Rectal smooth muscle tissue (tissue), 1 donor: ENCODE data around the gene CYBC1.

Experiments used
- H3K27ac ChIP-seq: one replicate; pipeline ENCODE4 v1.7.0; 2013; ENCODE audit warnings: low read depth, low read length, inconsistent platforms
- H3K27me3 ChIP-seq: one replicate; pipeline ENCODE4 v1.7.0; 2013; ENCODE audit warnings: low read length; ENCODE audit not compliant: control insufficient read depth, insufficient read depth
- H3K36me3 ChIP-seq: one replicate; pipeline ENCODE4 v1.7.0; 2013; ENCODE audit warnings: low read length; ENCODE audit not compliant: control insufficient read depth, insufficient read depth
- H3K4me1 ChIP-seq: one replicate; pipeline ENCODE4 v1.7.0; 2013; ENCODE audit warnings: low read length; ENCODE audit not compliant: control insufficient read depth, insufficient read depth
- H3K4me3 ChIP-seq: one replicate; pipeline ENCODE4 v1.7.0; 2013; ENCODE audit warnings: low read length
- H3K9ac ChIP-seq: one replicate; pipeline ENCODE4 v1.7.0; 2013; ENCODE audit warnings: low read length

CYBC1 gene

DNA sequence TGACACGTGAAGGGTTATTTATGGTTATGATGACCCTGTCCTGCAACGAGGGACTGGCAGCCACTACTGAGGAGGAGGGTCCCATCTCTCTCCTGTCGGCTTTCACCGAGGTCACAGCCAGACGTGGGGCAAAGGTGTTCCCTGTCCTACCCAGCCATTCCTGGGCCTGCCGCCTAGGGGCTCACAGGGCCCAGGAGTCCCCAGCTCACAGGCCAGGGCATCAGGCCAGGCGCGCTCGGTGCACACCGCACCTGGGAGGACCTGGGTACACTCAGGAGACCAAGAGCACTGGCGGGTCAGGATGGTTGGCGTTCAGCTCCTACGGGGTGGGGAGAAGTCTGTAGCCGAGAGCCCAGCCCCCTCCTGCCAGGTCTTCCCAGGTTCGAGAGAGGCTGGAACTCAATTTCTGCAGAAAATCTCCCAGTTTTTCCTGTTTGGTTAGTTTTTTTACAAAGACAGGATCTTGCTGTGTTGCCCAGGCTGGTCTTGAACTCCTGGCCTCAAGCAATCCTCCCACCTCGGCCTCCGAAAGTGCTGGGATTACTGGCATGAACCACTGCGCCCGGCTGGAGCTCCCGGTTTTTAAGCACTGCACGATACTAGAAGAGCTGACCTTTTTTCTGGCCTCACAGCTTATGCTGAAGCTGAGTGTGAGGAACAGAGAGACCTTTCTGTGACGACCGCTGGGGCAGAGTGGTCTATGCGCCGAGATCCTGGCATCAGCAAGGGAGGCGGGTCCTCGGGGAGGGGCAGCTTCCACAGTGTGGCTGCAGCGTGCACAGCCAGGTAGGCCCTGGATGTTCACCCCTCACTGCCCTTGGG, 7.7 kb downstream of the CYBC1 start:
- no peak overlapping the region for H3K9ac ChIP-seq
- H3K4me1 ChIP-seq: no peaks in the 10 kb centered on the region
- H3K36me3 ChIP-seq: peaks cover 13% of the 10 kb centered on the region

GRCh38 chr17:82441691-82442487, 8.7 kb downstream of the CYBC1 start:
- no peak overlapping the region for H3K9ac ChIP-seq
- H3K4me1 ChIP-seq: no peaks in the 10 kb centered on the region
- no peaks in the 10 kb centered on the region for H3K27me3 ChIP-seq
- no peak overlapping the region for H3K4me3 ChIP-seq
- peaks cover 16% of the 10 kb centered on the region for H3K36me3 ChIP-seq
- H3K27ac ChIP-seq: no peak overlapping the region

More for the DNA sequence above, 7.7 kb downstream of the CYBC1 start:
- H3K27ac ChIP-seq: no peak overlapping the region
- H3K4me3 ChIP-seq: no peak overlapping the region
- H3K27me3 ChIP-seq: no peaks in the 10 kb centered on the region

DNA sequence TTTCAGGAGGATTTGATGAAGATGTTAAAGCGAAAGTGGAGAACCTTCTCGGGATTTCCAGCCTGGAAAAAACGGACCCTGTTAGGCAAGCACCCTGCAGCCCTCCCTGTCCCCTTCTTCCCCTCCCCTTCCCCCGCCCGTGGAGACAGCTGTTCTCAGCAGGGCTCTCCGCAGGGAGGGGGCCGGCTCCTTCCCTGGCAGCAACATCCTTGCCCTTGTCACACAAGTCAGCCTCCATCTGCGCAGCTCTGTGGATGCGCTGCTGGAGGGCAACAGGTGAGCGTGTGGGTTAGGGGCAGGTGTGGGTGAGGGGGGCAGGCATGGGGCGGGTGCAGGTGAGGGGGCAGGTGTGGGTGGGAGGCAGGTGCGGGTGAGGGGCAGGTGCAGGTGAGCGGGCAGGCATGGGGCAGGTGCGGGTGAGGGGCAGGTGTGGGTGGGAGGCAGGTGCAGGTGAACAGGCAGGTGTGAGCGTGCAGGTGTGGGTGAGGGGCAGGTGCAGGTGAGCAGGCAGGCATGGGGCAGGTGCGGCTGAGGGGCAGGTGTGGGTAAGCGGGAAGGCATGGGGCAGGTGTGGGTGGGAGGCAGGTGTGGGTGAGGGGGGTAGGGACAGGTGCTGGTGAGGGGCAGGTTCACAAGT, 9.4 kb downstream of the CYBC1 start:
- H3K4me3 ChIP-seq: no peak overlapping the region
- H3K4me1 ChIP-seq: no peaks in the 10 kb centered on the region
- H3K27ac ChIP-seq: no peak overlapping the region
- no peaks in the 10 kb centered on the region for H3K27me3 ChIP-seq
- peaks cover 16% of the 10 kb centered on the region for H3K36me3 ChIP-seq
- H3K9ac ChIP-seq: no peak overlapping the region

GRCh38 chr17:82440469-82440981, 10.0 kb downstream of the CYBC1 start:
- Histone ChIP-seq H3K36me3 (peaks cover 18% of the 10 kb centered on the region), H3K27ac (no peak overlapping the region), H3K4me3 (no peak overlapping the region)

GRCh38 chr17:82439829-82440365, 10.7 kb downstream of the CYBC1 start:
- Histone ChIP-seq H3K4me1 (no peaks in the 10 kb centered on the region), H3K36me3 (peaks cover 18% of the 10 kb centered on the region), H3K4me3 (no peak overlapping the region), H3K27me3 (no peaks in the 10 kb centered on the region), H3K9ac (no peak overlapping the region), H3K27ac (no peak overlapping the region)

More at GRCh38 chr17:82440469-82440981, 10.0 kb downstream of the CYBC1 start:
- no peaks in the 10 kb centered on the region for H3K27me3 ChIP-seq
- no peak overlapping the region for H3K9ac ChIP-seq
- H3K4me1 ChIP-seq: no peaks in the 10 kb centered on the region

DNA sequence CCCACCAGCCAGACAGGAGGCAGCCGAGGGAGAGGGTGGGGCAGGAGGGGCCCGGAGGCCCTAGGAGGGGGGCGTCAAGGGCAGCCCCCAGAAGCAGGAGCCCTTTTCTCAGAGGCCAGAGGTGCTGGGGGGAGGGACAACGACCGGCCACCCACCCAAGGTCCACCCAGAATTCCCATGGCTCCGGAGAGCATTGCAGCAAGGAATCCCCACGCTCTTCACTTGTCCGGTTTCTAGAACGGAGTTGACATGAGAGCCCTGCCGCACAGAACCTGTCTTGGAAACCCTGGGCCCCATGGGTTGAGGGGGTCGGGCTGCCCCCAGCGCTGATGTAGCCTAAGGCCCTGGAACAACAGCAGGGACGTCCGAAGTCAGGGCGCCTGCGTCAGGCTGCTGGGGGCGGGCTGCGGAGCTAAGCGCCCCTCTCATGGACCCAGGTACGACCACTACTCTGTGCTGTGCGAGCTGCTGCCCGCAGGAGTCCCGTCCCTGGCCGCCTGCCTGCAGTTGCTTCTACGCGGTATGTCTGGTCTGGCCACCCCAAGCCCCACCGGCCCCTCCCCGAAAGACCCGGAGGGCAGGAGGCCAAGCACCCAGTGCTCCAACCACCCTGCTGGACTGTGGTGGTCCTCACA, 11.2 kb downstream of the CYBC1 start:
- Histone ChIP-seq H3K4me3 (no peak overlapping the region), H3K4me1 (no peaks in the 10 kb centered on the region), H3K27ac (no peak overlapping the region), H3K36me3 (peaks cover 14% of the 10 kb centered on the region), H3K9ac (no peak overlapping the region), H3K27me3 (no peaks in the 10 kb centered on the region)

- no peak overlapping the region for H3K27ac ChIP-seq
- H3K4me1 ChIP-seq: no peaks in the 10 kb centered on the region
- H3K4me3 ChIP-seq: no peak overlapping the region
- no peaks in the 10 kb centered on the region for H3K27me3 ChIP-seq
- H3K9ac ChIP-seq: no peak overlapping the region
- H3K36me3 ChIP-seq: peaks cover 8% of the 10 kb centered on the region
These were observed 12.0 kb downstream of the CYBC1 start for GRCh38 chr17:82438401-82439193.

DNA sequence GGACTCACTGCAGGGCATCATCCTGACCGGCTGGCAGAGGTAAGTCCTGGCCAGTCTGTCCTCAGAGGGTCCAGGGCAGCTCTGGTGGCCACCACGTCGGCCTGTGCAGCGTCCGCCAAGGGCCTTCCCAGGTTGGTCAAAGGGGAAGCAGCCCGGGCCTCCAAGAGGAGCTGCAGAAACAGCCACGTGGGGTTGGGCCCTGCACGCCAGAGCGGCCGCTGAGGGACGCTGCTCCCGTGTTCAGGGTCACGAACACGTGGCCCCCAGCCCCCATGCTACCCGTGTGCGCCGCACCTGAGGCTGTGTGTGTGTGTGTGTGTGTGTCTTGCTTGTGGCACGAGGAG, 13.3 kb downstream of the CYBC1 start:
- Histone ChIP-seq H3K4me1 (no peaks in the 10 kb centered on the region), H3K36me3 (peaks cover 5% of the 10 kb centered on the region), H3K4me3 (no peak overlapping the region), H3K27ac (no peak overlapping the region), H3K9ac (no peak overlapping the region), H3K27me3 (no peaks in the 10 kb centered on the region)

DNA sequence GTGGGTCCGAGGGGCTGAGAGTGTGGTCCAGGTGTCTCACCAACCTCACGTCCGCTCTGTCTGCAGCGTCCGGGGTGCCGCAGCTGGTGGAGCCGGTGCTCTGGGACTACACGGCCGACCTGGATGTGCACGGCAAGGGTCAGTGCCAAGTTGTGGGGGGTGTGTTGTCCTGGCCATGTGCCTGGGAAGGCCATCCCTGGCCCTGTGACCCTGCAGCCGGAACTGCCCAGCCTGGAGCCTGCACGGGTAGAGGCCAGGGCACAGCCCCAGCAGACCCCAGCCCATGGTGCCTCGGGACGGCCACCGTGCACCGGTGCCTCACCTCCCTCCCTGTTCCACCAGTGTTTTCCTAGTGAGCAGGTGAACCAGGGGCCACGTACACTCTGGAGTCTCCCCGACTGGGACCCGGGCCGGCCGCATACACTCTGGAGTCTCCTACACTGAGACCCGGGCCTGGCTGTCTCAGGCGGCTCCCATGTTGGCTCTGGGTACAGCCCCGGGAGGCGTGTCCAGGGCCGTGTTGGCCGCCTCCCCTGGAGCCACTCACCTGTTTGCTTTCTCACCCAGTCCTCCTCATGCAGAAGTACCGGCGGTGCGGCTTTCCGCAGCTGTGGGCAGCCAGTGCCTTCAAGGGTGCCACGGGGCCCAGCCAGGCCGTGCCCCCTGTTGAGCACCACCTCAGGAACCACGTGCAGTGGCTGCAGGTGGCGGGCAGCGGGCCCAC, 13.8 kb downstream of the CYBC1 start:
- H3K4me3 ChIP-seq: no peak overlapping the region
- H3K36me3 ChIP-seq: peaks cover 5% of the 10 kb centered on the region
- H3K27ac ChIP-seq: no peak overlapping the region
- no peaks in the 10 kb centered on the region for H3K4me1 ChIP-seq
- H3K27me3 ChIP-seq: no peaks in the 10 kb centered on the region
- H3K9ac ChIP-seq: no peak overlapping the region

- Histone ChIP-seq H3K9ac (no peak overlapping the region), H3K4me3 (no peak overlapping the region), H3K27ac (no peak overlapping the region), H3K27me3 (no peaks in the 10 kb centered on the region), H3K4me1 (no peaks in the 10 kb centered on the region), H3K36me3 (peaks cover 5% of the 10 kb centered on the region)
These were observed 14.7 kb downstream of the CYBC1 start for GRCh38 chr17:82435601-82436583.
